ENCODE results near the gene ABCA2. TPM values are rescaled to one million over a fixed set of nuclear protein-coding genes. Genes with fewer than 3 reads are reported as not detected.

ABCA2 gene
- total RNA-seq, 1 experiment from 2014 or later: 4.1 TPM

DNA sequence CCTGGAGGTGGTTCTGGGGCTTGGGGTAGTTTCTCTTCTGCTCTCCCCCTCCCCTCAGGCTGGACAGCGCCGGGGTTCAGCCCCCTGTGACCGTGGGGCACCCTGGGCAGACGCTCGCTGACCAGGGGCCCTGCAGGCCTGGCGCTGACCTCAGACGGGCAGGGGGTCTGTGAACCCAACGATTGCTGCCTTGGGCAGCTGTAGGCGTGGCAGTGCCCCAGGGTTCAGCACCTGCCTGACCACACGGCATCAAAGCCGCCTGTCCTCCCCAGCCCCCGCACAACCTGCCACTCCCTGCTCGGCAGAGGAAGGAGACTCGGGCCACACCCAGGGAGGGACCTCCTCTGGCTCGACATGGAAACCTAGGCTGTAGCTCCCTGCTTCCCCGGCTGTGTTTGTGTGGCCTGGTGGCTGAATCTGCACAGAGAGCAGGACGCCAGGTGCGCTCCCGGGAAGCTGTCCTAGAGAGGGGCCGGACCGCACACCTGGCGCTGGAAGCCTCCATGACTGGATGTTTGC lies 63.8 kb downstream of the ABCA2 start:
- no peak for DNase-seq (ENCODE audit: low read depth)

- DNase-seq (ENCODE audit: low read depth): no peak
Measured at GRCh38 chr9:136963751-136964150, 64.3 kb downstream of the ABCA2 start.

GRCh38 chr9:136963341-136963740 lies 64.7 kb downstream of the ABCA2 start:
- no peak for DNase-seq (ENCODE audit: low read depth)

GRCh38 chr9:136962701-136963248 lies 65.3 kb downstream of the ABCA2 start:
- DNase-seq (ENCODE audit: low read depth): no peak

- no peak for DNase-seq (ENCODE audit: low read depth)
Measured at GRCh38 chr9:136962163-136962562, 65.9 kb downstream of the ABCA2 start.

DNA sequence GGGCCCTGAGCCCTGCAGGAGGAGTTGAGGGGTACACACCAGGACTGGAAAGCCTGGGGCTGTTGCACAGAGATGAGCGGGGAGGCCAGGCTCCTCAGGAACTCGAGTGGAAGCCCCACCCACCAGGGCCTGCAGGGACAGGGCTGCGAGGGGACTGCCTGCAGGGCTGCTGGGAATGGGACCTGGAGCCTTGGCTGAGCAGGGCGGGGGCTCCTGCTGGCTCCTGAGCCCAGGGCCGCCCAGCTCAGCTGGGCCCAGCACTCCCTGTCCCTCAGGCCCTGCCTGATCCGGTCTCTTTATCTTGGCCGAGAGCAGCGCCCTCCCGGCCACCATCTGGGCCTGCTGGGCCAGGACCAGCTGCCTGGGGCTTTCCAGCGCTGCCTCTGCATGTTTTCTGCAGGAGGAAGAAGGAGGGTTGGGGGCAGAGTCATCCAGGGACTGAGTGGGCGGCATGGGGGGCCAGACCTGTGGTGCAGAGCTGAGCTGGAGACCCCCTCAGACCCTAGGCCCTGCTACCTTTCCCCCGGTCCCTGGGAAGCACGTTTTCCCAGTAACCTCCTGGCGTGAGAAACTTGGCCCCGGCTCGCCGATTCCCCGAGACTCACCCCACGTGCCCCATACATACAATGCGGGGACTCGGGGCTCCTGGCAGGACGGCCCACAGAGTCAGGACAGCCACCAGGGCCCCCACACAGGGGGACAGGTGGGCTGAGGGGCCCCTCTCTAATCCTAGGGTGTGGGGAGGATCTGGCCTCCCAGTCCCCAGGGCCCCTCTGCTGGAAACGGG lies 66.6 kb downstream of the ABCA2 start:
- no peak for DNase-seq (ENCODE audit: low read depth)

DNA sequence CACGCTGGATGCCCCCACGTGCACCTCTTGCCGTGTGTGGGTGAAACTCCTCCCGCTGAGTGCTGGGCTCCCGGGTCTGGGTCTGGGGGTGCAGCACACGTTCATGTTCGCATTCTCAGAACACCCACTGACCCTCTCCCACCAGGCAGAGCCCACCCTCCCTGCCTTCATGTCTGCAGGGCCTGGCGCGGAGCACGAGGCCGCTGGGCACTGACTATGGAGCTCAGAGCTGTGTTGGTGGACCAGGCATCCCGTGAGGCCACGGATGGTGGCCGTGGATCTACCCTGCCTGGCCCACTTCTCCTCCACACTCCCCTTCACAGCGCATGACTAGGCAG lies 67.1 kb downstream of the ABCA2 start:
- DNase-seq (ENCODE audit: low read depth): no peak

DNA sequence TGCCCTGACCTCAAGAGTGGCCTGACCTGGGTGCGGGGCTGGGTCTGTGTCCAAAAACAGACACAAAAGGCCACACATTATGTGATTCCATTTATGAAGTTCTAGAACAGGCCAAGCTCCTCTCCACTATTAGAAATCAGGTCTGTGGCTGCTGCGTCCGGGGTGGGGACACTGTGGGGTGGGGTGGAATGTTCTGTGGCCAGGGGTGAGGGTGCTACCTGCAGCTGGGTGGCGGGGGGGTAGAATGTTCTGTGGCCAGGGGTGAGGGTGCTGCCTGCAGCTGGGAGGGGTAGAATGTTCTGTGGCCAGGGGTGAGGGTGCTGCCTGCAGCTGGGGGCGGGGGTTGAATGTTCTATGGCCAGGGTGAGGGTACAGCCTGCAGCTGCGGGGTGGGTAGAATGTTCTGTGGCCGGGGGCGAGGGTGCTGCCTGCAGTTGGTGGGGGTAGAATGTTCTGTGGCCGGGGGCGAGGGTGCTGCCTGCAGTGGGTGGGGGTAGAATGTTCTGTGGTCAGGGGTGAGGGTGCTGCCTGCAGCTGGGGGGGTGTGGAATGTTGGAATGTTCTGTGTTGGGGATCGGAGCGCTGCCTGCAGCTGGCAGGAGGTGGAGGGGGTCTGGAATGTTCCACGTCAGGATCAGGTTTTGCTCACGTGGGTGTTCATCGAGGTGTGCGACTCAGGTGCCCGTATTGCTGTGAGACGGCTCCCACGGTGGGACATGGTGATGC lies 67.7 kb downstream of the ABCA2 start:
- DNase-seq (ENCODE audit: low read depth): no peak

DNA sequence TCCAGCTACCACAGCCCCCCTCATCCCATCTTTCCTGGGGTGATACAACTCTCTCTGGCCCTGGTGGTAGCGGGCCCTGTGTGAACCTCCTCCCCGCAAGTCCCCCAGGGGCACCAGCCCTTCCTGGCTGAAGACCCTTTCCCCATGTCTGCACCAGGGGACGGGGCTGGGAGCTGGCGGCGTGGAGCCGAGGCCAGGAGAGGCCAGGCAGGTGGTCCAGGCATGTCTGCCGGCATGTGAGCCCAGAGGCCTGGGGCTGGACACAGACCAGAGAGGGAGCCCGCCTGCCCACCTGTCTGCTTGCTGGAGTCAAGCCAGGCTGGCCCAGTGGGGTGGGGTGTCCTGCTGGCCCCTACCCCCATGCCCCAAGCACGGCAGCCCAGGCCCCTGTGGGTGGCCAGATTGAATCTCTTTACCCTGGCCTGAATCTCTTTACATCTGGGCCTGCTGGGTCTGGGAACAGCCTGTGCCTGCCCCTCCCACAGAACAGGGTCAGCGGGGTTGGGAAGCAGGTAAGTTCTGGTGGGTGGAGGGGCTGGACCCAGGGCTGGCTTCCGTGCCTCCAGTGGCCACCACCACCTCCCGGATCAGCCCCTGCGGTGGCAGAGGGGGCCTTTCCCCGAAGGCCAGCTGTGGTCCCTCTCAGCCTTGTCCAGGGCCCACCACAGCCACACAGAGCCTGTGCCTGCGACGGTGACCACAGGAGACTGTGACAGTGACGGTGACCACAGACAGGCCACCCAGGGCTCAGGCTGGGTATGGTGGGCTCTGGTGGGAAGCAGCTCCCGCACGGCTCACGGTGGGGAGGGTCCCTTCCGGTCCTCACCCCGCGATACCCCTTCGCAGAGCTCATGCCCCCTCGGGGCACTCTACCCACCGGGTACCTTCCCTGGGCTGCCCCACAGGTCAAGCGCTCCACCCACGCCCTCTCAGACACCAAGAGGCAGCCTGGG lies 68.9 kb downstream of the ABCA2 start:
- no peak for DNase-seq (ENCODE audit: low read depth)

DNA sequence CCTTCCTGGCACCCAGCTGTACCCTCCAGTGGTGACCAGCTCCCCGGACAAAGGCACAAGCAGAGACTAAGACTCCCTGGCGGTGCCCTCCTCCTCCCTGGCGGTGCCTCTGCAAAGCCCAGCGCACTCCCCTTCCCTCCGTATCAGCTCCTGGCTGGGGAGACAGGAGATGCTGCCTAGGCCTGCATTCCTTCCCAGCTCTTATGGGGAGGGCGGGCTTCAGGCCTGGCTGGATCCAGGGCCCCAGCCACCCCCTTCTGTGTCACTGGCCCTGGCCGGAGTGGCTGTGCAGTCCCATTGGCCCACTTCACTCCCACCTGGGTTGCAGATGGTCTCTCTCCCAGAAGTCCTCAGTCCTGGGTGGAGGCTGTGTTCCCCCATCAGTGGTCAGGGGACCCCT lies 69.6 kb downstream of the ABCA2 start:
- no peak for DNase-seq (ENCODE audit: low read depth)

GRCh38 chr9:136957901-136958300 lies 70.1 kb downstream of the ABCA2 start:
- DNase-seq (ENCODE audit: low read depth): no peak

DNA sequence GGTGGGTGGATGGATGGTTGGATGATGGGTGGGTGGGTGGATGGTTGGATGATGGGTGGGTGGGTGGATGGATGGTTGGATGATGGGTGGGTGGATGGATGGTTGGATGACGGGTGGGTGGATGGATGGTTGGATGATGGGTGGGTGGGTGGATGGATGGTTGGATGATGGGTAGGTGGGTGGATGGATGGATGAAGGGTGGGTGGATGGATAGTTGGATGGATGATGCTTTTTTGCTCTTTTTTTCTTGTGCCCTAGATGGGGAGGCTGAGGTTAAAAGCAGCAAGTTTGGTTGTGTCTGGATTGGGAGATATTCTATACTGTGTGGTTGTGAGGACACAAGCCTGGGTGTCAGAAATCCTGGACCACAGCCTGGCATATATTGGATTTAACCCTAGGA lies 70.6 kb downstream of the ABCA2 start:
- no peak for DNase-seq (ENCODE audit: low read depth)

Other genes with a start within 250 kb of the ABCA2 start
- 49.4 and 79.2 TPM in 2 replicates for gene TMEM141, start 236.9 kb downstream of the ABCA2 start, total RNA-seq (2014; rRNA removed; shearing (Covaris generic))
- not detected in 2 replicates for gene CCDC183, start 231.9 kb downstream of the ABCA2 start, total RNA-seq (2014; rRNA removed; shearing (Covaris generic))
- 30.0 and 37.8 TPM in 2 replicates for gene RABL6, start 220.3 kb downstream of the ABCA2 start, total RNA-seq (2014; rRNA removed; shearing (Covaris generic))
- gene AJM1, start 185.8 kb downstream of the ABCA2 start, total RNA-seq (2014; rRNA removed; shearing (Covaris generic)): 0.72 and 1.3 TPM in 2 replicates
- 88.7 and 92.2 TPM in 2 replicates for gene PHPT1, start 178.8 kb downstream of the ABCA2 start, total RNA-seq (2014; rRNA removed; shearing (Covaris generic))
- 0.36 and 0.39 TPM in 2 replicates for gene MAMDC4, start 175.9 kb downstream of the ABCA2 start, total RNA-seq (2014; rRNA removed; shearing (Covaris generic))
- gene EDF1, start 161.9 kb downstream of the ABCA2 start, total RNA-seq (2014; rRNA removed; shearing (Covaris generic)): 304 and 460 TPM in 2 replicates
- 10.1 and 13.7 TPM in 2 replicates for gene TRAF2, start 141.7 kb downstream of the ABCA2 start, total RNA-seq (2014; rRNA removed; shearing (Covaris generic))
- gene FBXW5, start 83.5 kb downstream of the ABCA2 start, total RNA-seq (2014; rRNA removed; shearing (Covaris generic)): 48.7 and 74.1 TPM in 2 replicates
- gene C8G, start 83.0 kb downstream of the ABCA2 start, total RNA-seq (2014; rRNA removed; shearing (Covaris generic)): not detected in 2 replicates
- gene LCN12, start 76.0 kb downstream of the ABCA2 start, total RNA-seq (2014; rRNA removed; shearing (Covaris generic)): not detected in 2 replicates
- gene PTGDS, start 50.7 kb downstream of the ABCA2 start, total RNA-seq (2014; rRNA removed; shearing (Covaris generic)): 0.24 TPM in 1 of 2 replicates, not detected in the other
- gene LCNL1, start 45.2 kb downstream of the ABCA2 start, total RNA-seq (2014; rRNA removed; shearing (Covaris generic)): not detected in 2 replicates
- 24.5 and 50.9 TPM in 2 replicates for gene PAXX, start 35.8 kb downstream of the ABCA2 start, total RNA-seq (2014; rRNA removed; shearing (Covaris generic))
- 0.68 and 1.7 TPM in 2 replicates for gene CLIC3, start 31.7 kb downstream of the ABCA2 start, total RNA-seq (2014; rRNA removed; shearing (Covaris generic))
- not detected in 2 replicates for gene FUT7, start 3.9 kb upstream of the ABCA2 start, total RNA-seq (2014; rRNA removed; shearing (Covaris generic))
- gene NPDC1, start 17.9 kb upstream of the ABCA2 start, total RNA-seq (2014; rRNA removed; shearing (Covaris generic)): 0.60 and 1.6 TPM in 2 replicates
- not detected in 2 replicates for gene ENTPD2, start 25.8 kb upstream of the ABCA2 start, total RNA-seq (2014; rRNA removed; shearing (Covaris generic))
- gene SAPCD2, start 42.3 kb upstream of the ABCA2 start, total RNA-seq (2014; rRNA removed; shearing (Covaris generic)): 15.3 and 21.8 TPM in 2 replicates
- 7.6 and 10.0 TPM in 2 replicates for gene UAP1L1, start 49.3 kb upstream of the ABCA2 start, total RNA-seq (2014; rRNA removed; shearing (Covaris generic))
- 39.2 and 56.9 TPM in 2 replicates for gene MAN1B1, start 58.7 kb upstream of the ABCA2 start, total RNA-seq (2014; rRNA removed; shearing (Covaris generic))
- gene DPP7, start 86.5 kb upstream of the ABCA2 start, total RNA-seq (2014; rRNA removed; shearing (Covaris generic)): 30.8 and 37.5 TPM in 2 replicates
- gene GRIN1, start 110.9 kb upstream of the ABCA2 start, total RNA-seq (2014; rRNA removed; shearing (Covaris generic)): 0.20 TPM in 1 of 2 replicates, not detected in the other
- gene LRRC26, start 141.8 kb upstream of the ABCA2 start, total RNA-seq (2014; rRNA removed; shearing (Covaris generic)): not detected in 2 replicates
- not detected in 2 replicates for gene TMEM210, start 143.8 kb upstream of the ABCA2 start, total RNA-seq (2014; rRNA removed; shearing (Covaris generic))
- 8.1 and 9.8 TPM in 2 replicates for gene ANAPC2, start 160.3 kb upstream of the ABCA2 start, total RNA-seq (2014; rRNA removed; shearing (Covaris generic))
- gene SSNA1, start 160.4 kb upstream of the ABCA2 start, total RNA-seq (2014; rRNA removed; shearing (Covaris generic)): 72.8 and 99.2 TPM in 2 replicates
- 1.1 and 3.7 TPM in 2 replicates for gene TPRN, start 172.5 kb upstream of the ABCA2 start, total RNA-seq (2014; rRNA removed; shearing (Covaris generic))
- 39.1 and 40.0 TPM in 2 replicates for gene TMEM203, start 177.4 kb upstream of the ABCA2 start, total RNA-seq (2014; rRNA removed; shearing (Covaris generic))
- gene NDOR1, start 177.5 kb upstream of the ABCA2 start, total RNA-seq (2014; rRNA removed; shearing (Covaris generic)): 4.6 and 5.4 TPM in 2 replicates
- not detected in 2 replicates for gene RNF208, start 194.0 kb upstream of the ABCA2 start, total RNA-seq (2014; rRNA removed; shearing (Covaris generic))
- 0.36 and 1.1 TPM in 2 replicates for gene CYSRT1, start 196.9 kb upstream of the ABCA2 start, total RNA-seq (2014; rRNA removed; shearing (Covaris generic))
- gene RNF224, start 199.3 kb upstream of the ABCA2 start, total RNA-seq (2014; rRNA removed; shearing (Covaris generic)): not detected in 2 replicates
- gene SLC34A3, start 202.7 kb upstream of the ABCA2 start, total RNA-seq (2014; rRNA removed; shearing (Covaris generic)): not detected in 2 replicates
- gene TUBB4B, start 213.1 kb upstream of the ABCA2 start, total RNA-seq (2014; rRNA removed; shearing (Covaris generic)): 295 and 372 TPM in 2 replicates
- not detected in 2 replicates for gene STPG3, start 223.0 kb upstream of the ABCA2 start, total RNA-seq (2014; rRNA removed; shearing (Covaris generic))
- 34.2 and 46.8 TPM in 2 replicates for gene NELFB, start 227.1 kb upstream of the ABCA2 start, total RNA-seq (2014; rRNA removed; shearing (Covaris generic))
- gene TOR4A, start 249.5 kb upstream of the ABCA2 start, total RNA-seq (2014; rRNA removed; shearing (Covaris generic)): under 0.01 TPM in 2 replicates

Data from RPMI7951 (cell line).